ENCODE data around the gene MVB12B. TPM values are rescaled to one million over a fixed set of nuclear protein-coding genes. Genes with fewer than 3 reads are reported as not detected.

MVB12B gene
- total RNA-seq, 1 experiment from 2014 or later: 5.8 TPM

DNA sequence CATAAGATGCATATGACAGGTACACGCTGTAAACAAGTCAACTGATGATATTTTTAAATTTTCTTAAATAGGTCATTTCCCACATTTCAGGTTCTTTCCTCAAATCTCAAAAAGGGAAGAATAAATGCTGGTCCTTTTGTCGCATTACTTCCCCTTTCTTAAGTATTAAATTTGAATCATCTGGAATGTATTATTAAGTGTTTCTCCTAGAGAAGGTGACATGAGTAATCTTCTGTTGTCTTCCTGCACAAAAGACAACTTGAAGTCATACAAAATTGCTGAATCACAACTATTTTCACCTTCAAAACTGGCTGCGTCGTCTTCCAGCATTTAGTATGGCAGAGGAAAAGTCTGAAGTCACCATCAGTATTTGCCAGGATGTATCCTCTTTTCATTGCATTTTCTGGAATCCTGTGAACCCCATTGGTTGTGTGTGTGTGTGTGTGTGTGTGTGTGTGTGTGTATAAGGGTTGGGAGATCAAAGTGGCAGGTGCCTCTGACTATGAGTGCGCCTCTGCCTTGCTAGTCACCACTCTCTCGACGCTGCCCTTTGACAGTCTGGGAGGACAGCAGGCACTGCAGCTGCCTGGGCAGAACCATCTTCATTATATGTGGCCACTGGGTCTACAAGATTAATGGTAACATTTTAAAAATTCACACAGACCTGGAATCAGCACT lies 86.9 kb downstream of the MVB12B start:
- H3K23me2 ChIP-seq (ENCODE audit: insufficient read length, low read depth, low read length, poor library complexity, severe bottlenecking): no peaks in the 10 kb centered on the region
- H4K20me1 ChIP-seq (ENCODE audit: control insufficient read depth, insufficient read depth, insufficient read length): no peaks in the 10 kb centered on the region
- no peak overlapping the region for H2AK5ac ChIP-seq (ENCODE audit: insufficient read length, low read length)
- H3K4ac ChIP-seq (ENCODE audit: low read depth, low read length): no peak overlapping the region
- H3K9me3 Mint-ChIP-seq: no peaks in the 10 kb centered on the region
- H3K27me3 Mint-ChIP-seq (ENCODE audit: low read depth): peaks cover under 1% of the 10 kb centered on the region; the same call in 1 of the 2 replicates
- DNase-seq: no peak
- no peak overlapping the region for H3T11ph ChIP-seq (ENCODE audit: low read length)
- no peak overlapping the region for H3K4me3 Mint-ChIP-seq
- no peak overlapping the region for H3K14ac ChIP-seq (ENCODE audit: insufficient read depth, low read length)
- H3K79me2 ChIP-seq (ENCODE audit: insufficient read depth, low read length): no peaks in the 10 kb centered on the region
- H2AFZ ChIP-seq (ENCODE audit: low read length): no peak overlapping the region
- WGBS (ENCODE audit: extremely low coverage, insufficient read length, low lambda C conversion rate): no CpG with 5 or more reads among the region's 7 CpGs
- H3K9ac ChIP-seq (ENCODE audit: extremely low read depth, insufficient read length, low read length): no peak overlapping the region
- no peaks in the 10 kb centered on the region for H3K79me1 ChIP-seq (ENCODE audit: insufficient read depth, low read depth, low read length, poor library complexity, severe bottlenecking)
- TF ChIP-seq, protein P1, sequence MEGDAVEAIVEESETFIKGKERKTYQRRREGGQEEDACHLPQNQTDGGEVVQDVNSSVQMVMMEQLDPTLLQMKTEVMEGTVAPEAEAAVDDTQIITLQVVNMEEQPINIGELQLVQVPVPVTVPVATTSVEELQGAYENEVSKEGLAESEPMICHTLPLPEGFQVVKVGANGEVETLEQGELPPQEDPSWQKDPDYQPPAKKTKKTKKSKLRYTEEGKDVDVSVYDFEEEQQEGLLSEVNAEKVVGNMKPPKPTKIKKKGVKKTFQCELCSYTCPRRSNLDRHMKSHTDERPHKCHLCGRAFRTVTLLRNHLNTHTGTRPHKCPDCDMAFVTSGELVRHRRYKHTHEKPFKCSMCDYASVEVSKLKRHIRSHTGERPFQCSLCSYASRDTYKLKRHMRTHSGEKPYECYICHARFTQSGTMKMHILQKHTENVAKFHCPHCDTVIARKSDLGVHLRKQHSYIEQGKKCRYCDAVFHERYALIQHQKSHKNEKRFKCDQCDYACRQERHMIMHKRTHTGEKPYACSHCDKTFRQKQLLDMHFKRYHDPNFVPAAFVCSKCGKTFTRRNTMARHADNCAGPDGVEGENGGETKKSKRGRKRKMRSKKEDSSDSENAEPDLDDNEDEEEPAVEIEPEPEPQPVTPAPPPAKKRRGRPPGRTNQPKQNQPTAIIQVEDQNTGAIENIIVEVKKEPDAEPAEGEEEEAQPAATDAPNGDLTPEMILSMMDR (conservative IDR thresholded peaks at IDR 0.05): no peak
- no peak overlapping the region for H2BK5ac ChIP-seq (ENCODE audit: insufficient read length, low read length)
- H3K18ac ChIP-seq (ENCODE audit: insufficient read length, low read depth, low read length): no peak overlapping the region
- H3K27ac Mint-ChIP-seq: no peak overlapping the region
- no peaks in the 10 kb centered on the region for H3K9me3 ChIP-seq (ENCODE audit: control insufficient read depth, low read depth, low read length)
- no peak overlapping the region for H2BK15ac ChIP-seq (ENCODE audit: low read depth, low read length)
- no peak overlapping the region for H3K27ac ChIP-seq (ENCODE audit: insufficient read length, low read depth, low read length)
- no peak overlapping the region for H4K5ac ChIP-seq (ENCODE audit: insufficient read length, low read depth, low read length)
- H3K27me3 ChIP-seq (ENCODE audit: insufficient read depth, low read length): no peaks in the 10 kb centered on the region
- H2BK120ac ChIP-seq (ENCODE audit: low read depth, low read length, poor library complexity, severe bottlenecking): no peak overlapping the region
- H2BK20ac ChIP-seq (ENCODE audit: low read depth, low read length, poor library complexity, severe bottlenecking): no peak overlapping the region
- no peak overlapping the region for H3K4me2 ChIP-seq (ENCODE audit: insufficient read depth, insufficient read length, low read length)
- H3K4me1 Mint-ChIP-seq: peaks cover 12 to 19% of the 10 kb centered on the region in 2 experiments
- no peak overlapping the region for H4K8ac ChIP-seq (replicated peaks; ENCODE audit: insufficient read length, low read depth, low read length)
- no peak overlapping the region for H2BK12ac ChIP-seq (ENCODE audit: insufficient read length, low read depth, low read length)
- H3K36me3 Mint-ChIP-seq (ENCODE audit: insufficient read depth in 1 of 3, low read depth in 3 of 3): no peaks in the 10 kb centered on the region; a peak in 1 of 7 replicates
- no peak overlapping the region for H3K23ac ChIP-seq (ENCODE audit: insufficient read length, low read depth, low read length)
- H3K4me1 ChIP-seq (ENCODE audit: insufficient read depth, low read length): peaks cover under 1% of the 10 kb centered on the region; the same call in 1 of the 2 replicates
- no peak overlapping the region for H4K91ac ChIP-seq (ENCODE audit: insufficient read length, low read depth, low read length)
- no peak overlapping the region for H3K56ac ChIP-seq (ENCODE audit: insufficient read length, low read depth, low read length)
